ELF-1 (cell line): ENCODE results near the gene FAM131B.
A peak's percentile ranks its signal among the peaks of the same experiment; 100 is the strongest.

Experiments
- DNase-seq: peaks from one replicate; pipeline ENCODE4 v3.0.0-alpha.2; 2016; ENCODE audit warnings: low read depth, low spot score

FAM131B gene

DNA sequence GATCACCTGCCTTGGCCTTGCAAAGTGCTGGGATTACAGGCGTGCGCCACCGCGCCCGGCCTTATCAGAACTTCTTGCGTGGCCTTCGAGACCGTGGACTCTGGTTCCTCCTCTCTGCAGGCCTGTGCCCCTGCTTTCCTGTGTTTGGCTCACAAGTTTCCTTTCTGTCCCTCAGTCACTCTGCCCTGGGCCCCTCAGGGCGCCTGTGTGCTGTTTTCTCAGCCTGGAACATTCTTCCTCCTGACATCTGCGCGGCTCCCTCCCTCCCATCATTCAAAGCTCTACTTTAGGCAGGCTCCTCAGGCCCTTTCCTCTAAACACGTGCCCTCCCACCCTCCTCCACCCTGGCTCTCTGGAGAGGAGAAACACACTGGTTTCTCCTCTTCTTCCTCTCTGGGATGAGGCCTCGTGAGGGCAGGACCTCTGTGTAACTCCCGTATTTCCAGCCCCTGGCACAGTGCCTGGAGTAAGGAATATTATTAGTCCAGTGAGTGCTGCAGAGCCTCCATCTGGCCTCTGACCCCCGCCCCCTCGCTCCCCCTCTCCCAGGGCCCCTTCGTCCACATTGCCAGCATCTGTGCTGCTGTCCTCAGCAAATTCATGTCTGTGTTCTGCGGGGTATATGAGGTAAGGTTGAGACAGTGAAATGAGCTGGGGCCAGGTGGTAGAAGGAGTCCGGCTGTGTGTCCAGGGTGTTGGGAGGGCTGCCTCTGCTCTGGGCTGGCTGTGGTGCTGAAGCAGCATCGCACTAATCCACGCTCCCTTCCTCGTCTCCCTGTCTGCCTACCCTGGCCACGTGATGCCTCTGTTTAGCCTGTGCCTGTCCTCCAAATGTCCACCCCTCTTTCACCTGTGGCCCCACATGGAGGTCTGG lies 39.5 kb downstream of the FAM131B start:
- peak; percentile 43 for DNase-seq

DNA sequence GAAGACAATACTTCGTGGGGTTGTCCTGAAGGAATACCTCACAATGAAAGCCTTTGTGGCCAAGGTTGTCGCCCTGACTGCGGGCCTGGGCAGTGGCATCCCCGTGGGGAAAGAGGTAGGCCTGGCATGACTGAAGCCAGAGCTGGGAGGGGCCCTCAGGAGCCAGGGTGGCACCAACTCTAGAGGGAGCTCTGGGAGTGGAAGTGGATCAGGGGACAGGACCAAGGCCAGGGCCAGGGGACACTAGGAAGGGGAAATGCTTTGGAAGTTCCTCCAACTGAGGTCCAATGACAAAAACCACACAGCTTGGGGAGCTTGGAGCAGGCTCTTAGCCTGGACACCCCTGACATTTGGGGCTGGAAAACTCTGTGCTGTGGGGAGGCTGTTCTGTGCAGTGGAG lies 40.8 kb downstream of the FAM131B start:
- DNase-seq: no peak

DNA sequence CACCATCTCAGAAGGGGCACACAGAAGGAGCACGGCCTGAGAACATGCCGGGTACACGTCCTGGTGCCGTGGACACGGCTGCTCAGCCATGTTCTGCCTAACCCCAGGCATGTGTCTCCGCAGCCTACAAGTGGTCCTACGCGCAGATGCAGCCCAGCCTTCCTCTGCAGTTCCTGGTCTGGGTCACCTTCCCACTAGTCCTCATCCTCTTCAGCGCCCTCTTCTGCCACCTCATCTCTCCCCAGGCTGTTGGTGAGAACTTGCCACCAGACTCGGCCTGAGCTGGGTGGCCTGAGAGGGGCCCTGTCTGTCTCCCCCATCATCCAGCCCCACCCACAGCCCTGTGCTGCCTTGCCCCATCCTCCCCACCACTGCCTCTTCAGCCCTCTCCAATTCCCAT lies 41.3 kb downstream of the FAM131B start:
- no peak for DNase-seq

DNA sequence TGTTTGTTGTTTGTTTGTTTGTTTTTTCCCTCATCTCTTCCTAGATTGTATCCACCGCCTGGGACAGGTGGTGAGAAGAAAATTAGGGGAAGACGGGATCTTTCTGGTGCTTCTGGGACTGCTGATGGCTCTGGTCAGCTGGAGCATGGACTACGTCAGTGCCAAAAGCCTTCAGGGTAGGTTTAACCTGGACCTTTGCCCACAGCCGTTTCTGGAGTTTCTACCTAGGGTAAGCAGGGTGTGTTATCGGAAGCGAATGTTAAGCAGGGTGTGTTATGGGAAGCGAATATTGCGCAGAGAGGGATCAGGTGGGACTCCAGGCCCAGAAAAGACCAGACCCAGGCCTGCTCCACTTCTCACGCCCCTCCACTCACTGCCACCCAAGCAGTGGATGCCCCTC lies 41.9 kb downstream of the FAM131B start:
- no peak for DNase-seq

DNA sequence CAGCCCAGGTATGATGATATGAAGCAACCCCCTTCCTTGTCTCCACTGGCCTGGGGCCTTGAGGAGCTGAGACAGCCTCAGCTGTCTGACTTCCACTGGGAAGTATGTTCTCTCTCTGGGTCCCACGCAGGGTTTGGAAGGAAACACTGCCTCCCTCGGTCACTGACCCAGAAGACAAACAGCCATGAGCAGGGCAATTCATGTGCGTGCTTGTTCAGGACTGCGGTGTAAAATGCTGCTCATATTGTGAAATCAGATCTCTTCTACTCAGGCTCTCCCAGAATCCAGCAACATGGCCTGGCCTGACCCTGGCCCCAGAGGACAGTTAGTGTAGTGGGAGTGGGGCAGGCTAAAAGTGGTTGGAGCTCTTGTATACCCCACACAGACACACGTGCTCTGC lies 43.9 kb downstream of the FAM131B start:
- DNase-seq: no peak

DNA sequence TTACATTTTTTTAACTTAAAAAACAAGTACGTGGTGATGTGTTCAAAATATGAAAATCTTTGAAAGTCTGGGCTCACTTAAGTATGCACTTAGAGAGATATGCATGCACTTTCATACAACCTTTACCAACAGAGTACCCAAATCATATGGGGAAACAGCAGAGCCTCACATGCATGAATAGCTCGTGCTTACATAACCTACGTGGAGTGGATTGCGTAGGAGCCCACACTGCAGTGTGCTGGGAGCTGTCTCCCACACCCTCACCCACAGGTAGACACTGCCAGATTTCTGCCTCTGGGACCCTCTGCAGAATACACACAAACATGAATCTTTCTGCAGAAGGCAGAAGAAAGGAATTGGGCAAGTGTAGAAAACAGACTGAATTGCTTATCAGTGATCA lies 46.0 kb downstream of the FAM131B start:
- no peak for DNase-seq

DNA sequence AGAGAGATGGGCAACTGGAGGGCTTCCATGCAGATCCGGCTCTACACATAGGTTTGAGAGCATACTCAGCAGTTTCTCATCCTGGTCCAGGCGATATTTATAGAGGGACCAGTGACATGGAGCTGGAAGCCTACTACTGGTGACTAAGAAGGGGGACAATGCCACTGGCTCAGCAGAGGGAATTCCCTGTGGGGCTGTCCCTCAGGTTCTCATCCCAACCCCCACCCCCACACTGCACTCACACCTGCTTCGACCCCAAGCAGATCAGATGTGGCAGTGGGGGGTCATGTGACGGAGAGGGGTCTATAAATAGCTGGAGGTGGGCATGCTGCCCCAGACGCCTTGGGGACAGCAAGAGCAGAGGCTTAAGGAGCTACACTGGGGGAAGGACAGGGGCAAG lies 46.7 kb downstream of the FAM131B start, which contains the start of gene CLCN1:
Gene CLCN1 (plus strand): TSS at position 336 of the 400 bp plus-strand sequence. CDS start 102 bp downstream, outside the sequence.
- DNase-seq: no peak

DNA sequence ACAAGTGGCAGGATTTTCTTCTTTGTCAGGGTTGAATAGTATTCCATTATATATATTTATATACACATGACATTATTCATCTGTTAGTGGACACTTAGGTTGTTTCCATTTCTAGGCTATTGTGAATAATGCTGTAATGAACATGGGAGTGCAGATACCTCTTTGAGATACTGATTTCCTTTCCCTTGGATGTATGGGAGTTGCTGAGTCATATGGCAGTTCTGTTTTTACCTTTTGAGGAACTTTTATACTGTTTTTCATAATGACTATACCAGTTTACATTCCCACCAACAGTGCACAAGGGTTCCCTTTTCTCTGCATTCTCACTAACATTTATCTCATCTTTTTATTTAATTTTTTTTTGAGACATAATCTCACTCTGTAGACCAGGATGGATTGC lies 48.4 kb downstream of the FAM131B start:
- DNase-seq: no peak

DNA sequence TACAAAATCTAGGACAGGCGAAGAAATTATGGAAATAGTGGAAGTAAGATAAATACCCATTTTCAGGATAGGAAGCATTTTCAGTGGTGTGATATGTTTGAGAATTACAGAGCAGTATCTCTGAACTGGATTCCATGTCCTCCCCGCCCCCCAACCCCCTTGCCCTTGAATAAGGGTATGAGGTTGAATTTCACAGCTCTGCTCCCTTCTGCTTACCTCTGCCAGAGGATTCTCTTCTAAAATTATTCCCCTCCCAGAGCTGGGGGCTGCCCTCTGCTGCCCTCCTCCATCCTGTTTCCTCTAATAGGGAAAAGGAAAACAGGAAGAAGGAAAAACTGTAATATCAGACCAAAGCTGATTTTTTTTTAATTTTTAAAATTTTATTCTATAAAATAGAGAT lies 53.9 kb downstream of the FAM131B start:
- no peak for DNase-seq

DNA sequence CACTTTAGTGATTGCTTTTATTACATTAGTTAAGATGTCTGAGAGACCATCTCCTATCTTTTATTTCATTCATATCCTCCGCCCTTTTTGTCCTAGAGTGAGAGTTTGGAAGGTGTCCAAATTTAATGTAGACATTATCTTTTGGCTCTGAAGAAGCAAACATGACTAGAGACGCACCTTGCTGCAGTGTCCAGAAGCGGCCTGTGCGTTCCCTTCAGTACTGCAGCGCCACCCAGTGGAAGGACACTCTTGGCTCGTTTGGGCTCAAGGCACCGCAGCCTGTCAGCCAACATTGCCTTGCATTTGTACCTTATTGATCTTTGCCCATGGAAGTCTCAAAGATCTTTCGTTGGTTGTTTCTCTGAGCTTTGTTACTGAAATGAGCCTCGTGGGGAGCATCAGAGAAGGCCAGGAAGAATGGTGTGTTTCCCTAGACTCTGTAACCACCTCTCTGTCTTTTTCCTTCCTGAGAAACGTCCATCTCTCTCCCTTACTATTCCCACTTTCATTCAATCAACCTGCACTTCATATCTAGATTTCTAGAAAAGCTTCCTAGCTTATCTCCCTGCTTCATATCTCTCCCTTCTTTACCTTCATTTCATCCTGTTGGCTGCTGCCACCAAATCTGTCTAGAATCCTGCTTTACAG lies 57.0 kb downstream of the FAM131B start:
- peak; percentile 77 for DNase-seq

DNA sequence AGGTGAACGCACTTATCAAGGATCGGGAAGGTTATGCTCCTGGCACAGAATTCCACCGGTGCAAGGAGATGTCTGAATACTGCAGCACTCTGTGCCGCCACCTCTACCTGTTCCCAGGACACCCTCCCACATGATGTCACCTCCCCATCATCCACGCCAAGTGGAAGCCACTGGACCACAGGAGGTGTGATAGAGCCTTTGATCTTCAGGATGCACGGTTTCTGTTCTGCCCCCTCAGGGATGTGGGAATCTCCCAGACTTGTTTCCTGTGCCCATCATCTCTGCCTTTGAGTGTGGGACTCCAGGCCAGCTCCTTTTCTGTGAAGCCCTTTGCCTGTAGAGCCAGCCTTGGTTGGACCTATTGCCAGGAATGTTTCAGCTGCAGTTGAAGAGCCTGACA lies 57.6 kb downstream of the FAM131B start:
- DNase-seq: no peak

DNA sequence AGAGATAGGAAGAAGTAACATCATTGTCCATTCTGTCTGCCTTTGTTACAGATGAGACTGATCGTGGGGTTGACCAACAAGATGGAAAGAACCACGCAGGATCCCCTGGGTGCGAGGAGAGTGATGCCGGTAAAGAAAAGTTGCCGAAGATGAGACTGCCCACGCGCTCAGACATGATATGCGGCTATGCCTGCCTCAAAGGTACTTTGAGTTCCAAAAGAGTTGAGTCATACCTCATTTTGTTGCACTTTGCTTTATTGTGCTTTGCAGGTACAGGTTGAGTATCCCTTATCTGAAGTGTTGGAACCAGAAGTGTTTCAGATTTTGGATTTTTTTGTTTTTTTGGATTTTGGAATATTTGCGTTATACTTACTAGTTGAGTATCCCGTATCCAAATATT lies 58.8 kb downstream of the FAM131B start:
- no peak for DNase-seq
